HG02623 (cell line): Measurements from ENCODE around the gene IKZF1.
"Not testable (repeated sequence)": the region's sequence is repeated elsewhere in the genome, so short reads cannot be mapped to it uniquely, and the experiment has no call there.

ENCODE experiments used
- ATAC-seq: cut with Tn5 transposase; IDR thresholded peaks from one replicate; pipeline ENCODE4 v1.9.1; 2021; ENCODE audit warnings: moderate library complexity; ENCODE audit not compliant: unreplicated experiment

Gene IKZF1

DNA sequence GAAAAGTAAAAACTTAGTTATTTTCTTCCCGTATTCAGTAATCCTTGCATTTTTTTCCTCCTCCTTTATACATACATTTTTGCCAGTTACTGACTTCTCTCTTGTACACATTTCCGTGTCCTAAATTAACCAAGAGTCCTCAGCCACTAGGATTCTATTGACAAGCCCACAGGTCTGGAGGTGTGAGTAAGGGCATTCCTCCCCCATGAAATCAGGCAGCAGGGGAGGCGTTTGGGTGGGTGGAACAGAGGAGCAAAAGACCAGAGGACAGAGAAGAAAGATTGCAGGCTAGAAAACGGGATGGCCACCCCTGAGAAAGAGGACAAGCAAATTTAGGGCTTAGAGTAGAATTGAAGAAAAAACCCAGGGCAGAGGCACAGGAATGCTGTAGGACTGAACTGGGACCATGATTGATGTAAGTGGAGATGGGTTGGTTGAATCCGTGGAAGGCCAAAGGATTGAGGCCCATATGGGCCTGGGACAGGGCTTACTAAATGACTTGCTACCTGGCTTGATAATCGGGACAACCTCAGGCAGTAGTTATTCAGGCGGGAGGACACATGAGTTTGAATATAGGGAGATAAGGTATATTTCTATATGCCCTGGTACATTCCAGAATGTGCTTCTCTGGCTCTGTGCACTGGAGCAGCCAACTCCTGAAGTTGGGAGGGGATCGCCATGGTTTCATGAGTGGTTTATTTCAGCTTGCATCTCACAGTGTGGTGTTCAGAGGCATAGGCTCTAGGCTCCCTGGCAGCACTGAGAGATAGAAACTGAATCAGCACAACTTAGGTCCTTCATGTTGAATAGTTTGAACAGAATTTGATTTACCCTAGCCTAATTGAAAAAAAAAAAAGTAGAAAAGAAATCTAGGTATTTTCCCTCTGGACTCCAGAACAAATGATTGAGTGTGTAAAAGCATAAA lies 28.0 kb downstream of the IKZF1 start:
- ATAC-seq = no peak

DNA sequence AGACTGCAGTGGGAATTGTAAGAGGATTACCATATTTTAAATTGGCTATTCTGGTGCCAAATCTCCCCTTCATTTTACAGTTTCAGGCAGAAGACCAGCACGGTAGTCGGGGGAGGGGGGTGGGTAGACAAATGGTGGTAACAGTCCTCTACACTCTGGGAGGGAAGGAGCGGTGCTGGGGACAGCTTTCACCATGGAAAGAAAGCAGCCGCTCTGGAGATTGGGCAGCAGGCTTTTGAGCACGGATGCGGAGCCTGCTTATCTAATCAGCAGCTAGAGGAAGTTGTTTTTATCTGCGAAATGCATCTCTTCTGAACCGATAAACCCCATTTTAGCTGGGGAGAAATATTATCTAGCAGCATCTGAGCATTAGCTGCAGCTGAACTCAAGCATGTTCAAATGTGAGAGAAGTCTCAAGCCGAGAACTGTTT lies 28.7 kb downstream of the IKZF1 start:
- ATAC-seq = no peak

DNA sequence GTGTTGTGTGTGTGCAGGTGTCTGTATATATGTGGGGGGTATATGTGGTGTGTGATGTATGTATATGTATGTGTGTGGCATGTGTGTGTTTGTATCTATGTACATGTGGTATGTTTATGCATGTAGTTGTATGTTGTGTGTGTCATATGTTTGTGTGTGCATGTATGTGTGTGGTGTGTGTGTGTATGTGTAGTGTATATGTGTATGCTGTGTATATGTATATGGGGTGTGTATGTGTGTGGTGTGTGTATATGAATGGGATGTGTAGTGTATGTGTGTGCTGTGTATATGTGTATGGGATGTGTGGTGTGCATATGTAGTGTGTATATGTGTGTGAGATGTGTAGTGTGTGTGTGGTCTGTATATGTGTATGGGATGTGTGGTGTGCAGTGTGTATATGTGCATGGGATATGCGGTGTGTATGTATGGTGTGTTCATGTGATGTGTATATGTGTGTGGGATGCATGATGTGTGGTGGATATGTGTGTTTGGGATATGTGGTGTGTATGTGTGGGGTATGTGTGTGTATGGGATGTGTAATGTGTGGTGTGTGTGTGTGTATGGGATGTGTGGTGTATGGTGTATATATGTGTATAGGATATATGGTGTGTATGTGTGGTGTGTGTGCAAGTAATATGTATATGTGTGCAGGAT lies 30.0 kb downstream of the IKZF1 start:
- no peak for ATAC-seq

DNA sequence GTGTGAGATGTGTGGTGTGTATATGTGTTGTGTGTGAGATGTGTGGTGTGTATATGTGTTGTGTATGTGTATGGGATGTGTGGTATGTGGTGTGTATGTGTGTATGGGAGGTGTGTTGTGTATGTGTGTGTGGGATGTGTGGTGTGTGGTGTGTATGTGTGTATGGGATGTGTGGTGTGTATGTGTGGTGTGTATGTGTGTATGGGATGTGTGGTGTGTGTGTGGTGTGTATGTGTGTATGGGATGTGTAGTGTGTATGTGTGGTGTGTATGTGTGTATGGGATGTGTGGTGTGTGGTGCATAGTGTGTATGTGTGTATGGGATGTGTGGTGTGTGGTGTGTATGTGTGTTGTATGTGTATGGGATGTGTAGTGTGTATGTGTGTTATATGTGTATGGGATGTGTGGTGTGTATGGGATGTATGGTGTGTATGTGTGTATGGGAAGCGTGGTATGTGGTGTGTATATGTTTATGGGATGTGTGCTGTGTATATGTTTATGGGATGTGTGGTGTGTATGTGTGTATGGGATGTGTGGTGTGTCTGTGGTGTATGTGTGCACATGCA lies 30.8 kb downstream of the IKZF1 start:
- ATAC-seq = no peak

DNA sequence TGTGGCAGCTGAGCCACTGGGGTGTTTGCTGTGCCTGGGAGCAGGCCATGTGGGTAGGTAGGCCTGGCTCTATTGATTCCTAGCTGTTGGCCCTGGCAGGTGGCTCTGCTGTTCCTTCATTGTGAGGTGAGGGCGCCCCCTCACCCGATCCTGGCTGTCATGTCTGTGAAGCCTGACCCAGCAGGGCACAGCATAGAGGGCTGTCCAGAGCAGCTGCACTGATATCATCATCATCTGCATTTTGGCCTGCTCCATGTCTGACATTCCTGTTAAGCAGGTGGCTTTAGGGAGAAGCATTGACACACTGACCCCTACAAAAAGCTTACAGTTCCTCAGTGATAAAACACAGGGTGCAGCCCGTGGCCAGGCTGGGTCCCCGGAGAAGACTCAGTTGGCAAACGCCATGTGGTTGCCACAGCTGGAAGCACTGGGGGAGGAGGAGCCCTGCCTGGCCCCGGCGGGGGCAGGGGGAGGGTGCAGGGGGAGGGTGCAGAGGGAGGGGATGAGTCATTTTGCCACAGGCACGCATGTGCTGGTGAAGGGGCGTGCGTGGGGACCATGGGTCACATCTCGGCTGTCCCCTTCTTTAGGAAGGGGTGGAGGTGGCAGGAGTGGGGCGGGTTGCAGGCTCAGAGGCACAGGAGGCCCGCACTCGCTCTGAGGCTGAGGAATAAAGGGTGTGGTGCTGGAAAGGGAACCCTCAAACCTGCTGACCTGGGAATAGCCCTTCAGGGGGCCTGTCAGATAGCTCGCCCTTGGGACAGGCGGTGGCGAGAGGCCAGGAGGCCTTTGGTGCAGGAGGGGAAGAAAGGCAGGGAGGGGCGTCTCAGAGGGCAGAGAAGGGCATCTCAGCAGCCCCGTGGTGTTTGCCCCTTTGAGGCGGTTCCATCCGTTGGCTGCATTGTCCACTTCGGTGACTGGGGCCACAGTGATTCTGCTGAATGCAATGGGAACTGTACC lies 31.6 kb downstream of the IKZF1 start:
- no peak for ATAC-seq

DNA sequence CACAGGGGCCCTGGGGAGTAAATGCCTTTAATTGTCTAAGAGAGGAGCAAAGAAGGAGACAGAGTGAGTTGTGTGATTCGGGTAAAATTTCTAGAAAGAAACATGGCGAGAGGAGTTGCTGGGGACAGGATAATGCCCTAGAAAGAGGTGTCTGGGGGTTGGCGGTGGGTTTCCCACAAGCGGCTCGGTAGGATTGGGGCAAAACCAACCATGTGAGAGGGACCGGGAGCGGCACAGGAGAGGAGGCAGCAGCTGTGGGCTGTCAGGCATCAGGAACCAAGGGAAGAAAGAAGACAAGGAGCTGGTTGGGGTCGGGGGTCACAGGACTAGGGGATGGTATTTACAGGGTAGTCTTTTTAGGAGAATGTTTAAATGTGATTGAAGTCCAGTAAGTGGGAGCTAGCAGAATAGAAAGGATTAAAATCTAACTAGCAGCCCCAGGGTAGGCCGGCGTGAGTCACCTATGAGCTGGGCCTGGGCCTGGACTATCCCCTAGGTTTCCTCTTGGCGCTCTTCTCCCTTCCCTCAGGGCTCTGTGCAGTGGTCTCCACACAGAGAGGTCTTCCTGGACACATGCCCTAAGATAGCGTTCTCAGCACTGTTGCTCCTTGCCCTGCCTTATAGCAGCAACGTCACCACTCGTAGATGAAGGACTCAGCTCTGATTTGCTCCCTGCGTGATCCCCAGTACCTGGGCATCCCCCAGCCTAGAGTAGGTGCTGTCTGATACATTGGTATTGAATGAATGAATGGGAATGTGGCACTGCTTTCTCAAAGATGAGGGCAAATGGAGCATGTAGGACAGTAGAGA lies 32.6 kb downstream of the IKZF1 start:
- no peak for ATAC-seq

DNA sequence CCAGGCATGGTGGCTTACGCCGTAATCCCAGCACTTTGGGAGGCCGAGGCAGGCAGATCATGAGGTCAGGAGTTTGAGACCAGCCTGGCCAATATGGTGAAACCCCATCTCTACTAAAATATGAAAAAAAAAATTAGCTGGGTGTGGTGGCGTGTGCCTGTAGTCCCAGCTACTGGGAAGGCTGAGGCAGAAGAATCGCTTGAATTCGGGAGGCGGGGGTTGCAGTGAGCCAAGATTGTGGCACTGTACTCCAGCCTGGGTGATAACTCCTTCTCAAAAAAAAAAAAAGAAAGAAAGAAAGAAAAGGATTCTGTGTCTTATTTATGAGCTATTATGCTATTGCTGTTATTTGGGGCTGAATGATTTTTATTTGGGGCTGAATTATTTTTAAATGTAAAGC lies 35.0 kb downstream of the IKZF1 start:
- ATAC-seq = not testable (repeated sequence)

DNA sequence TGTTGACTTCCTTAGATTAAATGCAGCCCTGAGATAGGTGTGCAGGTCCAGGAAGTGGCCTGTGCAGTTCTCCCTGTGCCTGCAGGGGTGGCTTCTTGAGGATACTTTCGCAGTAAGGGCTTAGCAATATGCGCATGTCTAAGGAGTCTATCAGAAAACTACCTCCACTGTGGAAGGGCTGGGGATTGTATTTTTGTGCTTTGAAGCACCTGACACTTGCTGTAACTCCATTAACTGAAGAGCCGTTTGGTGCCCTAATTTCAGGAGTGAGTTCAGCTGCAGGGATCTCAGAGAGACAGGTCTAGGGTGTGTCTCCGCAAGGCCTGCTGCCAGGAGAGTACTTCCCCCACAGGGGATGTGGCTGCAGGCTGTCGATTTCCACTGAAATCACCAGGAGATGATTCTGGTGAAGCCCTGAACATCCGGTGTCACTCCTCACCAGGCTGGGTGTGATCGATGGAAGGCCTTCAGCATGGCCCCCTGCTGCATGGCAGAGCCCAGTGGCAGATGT lies 35.5 kb downstream of the IKZF1 start:
- ATAC-seq = no peak

DNA sequence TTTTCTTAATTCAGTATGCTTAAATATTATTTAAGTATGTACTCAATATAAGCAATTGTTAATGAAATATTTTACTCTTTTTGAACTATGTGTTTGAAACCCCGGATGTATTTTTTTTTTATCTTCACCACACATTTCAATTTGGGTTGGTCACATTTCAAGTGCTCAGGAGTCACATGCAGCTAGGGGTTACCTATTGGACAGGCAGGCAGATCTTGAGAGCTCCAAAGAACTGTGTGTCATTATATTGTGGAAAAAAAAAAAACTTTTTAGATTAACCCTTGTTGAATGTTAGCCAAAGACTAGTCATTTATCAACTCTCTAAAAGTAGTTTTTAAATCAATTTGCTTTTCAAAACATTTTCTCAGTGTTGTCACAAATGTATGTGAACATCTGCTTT lies 37.2 kb downstream of the IKZF1 start:
- ATAC-seq = no peak

DNA sequence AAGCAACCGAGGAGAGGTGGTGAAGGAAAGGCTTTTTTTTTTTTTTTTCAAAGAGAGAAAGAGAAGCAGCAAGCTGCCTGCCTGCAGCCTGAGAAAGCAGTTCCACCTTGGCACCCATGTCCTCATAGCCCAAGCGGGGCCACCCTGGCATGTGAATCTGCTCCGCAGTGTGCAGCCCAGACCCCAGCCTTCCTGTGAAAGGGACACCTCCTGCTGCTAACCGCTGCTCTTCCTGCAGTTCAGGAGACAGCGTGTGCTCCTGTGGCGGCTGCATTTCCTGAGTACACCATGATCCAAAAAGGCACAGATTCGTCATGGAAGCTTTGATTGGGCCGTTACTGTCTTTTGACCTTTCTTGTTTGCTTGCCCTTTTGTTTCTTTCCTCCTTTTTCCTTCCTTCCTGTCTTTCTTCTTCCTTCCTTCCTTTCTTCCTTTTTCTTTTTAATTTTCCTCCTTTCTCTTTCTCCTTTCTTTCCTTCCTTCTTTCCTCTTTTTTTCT lies 38.1 kb downstream of the IKZF1 start:
- ATAC-seq = no peak

DNA sequence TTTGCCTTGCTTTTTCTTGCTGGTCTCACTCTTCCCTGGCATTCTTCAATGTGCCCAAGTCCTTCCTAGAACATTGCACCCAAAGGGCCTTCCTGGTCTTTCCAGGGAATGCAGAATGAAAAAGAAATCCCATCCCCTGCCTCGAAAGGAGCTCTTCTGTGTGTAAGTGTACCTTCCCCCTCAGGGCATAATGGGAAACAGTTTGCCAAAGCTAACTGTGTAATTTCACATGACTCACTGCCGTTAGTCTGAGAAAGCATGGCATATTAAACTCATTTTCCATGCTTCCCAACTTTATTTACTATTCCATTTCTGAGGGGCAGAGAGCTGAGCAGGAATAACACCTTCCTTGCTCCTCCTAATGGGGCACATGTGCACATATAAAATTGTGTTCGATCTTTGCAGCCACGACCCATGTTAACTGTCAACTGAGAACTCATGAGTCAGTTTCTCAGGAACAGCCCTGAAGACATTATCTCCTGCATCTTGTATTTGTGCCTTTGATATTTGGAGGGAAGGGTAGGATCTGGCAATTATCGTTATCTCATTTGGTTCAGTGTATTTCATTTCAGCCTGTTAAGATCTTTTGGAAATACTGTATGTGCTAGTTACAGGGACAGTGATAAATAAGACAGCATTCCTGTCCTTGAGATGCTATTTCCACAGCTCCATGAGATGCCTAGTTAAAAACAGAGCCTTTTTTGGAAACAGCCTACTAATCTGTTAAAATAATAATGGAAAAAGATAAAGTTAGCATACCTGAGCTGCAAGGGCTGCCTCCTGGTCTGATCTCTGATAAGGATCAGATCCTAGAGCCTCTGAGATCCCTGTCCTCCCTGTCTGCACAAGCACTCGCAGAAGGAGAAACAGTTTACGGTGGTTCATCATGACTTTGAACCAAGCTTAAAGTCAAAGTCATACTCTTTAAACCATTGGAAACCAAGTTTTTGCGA lies 42.3 kb downstream of the IKZF1 start:
- ATAC-seq = no peak

DNA sequence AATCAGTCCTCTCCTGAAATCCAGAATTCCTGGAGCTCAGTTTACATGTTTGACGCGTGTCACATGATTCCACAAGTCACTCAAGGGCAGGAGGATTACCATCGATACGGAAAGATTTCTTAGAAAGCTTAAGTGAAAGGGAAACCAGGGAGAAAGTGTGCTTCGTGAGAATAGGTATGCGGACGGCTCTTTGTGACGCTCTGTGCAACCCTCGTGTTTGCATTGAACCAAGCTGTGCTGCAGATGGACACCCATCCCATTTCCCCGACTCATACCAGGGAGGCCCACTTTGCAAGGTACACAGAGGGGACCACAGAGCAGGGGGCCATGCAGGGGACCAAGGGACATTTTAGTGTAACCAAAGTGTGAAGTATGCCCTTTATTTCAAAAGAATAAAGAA lies 43.2 kb downstream of the IKZF1 start:
- ATAC-seq = no peak

DNA sequence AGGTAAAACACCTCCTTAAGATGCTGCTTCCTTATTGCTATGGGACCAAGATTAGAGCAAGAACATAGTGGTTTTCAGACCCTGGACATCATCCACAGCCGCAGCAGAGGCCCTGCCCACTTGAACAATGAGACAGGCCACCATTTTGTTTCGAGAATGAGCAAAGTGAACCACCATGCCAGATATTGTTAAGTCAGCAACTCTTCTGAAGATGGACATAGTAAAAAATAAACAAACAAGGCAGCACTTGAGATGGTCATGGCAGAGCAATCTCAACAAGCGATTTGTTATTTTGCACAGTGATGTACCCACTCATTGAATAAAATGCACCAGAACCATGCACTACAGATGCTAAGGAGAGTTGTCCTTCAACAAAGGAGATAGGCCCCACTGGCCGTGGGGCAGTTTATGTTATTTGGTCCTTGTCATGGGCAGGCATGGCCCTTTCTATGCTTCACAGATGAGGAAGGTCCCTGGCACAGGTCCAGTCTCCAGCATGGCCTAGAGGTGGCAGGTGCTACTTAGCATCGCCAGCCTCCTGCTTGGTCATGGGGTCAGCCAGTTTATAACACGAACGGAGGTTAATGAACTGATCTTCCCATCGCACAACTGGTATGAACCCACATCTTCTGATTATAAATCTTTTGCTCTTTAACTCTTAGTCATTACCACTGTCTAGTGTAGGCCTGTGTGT lies 44.1 kb downstream of the IKZF1 start:
- ATAC-seq = no peak

DNA sequence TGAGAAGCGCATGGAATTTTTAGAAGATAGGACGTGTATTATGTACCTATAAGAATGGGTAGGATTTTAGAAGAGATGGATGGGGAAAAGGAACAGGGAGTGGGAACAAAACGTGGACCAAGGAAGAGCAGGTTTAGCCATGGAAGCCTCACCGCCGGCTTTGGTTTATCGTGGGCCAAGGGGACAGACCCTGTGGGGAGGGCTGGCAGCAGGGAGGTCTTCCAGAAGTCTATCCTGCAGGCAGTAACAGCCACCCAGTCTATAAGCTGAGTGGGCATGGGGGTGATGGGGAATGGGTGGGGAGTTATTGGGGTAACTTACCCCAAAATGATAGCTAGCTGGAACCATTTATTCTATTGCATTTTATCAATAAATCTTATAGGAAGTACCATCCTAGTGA lies 44.9 kb downstream of the IKZF1 start:
- no peak for ATAC-seq

DNA sequence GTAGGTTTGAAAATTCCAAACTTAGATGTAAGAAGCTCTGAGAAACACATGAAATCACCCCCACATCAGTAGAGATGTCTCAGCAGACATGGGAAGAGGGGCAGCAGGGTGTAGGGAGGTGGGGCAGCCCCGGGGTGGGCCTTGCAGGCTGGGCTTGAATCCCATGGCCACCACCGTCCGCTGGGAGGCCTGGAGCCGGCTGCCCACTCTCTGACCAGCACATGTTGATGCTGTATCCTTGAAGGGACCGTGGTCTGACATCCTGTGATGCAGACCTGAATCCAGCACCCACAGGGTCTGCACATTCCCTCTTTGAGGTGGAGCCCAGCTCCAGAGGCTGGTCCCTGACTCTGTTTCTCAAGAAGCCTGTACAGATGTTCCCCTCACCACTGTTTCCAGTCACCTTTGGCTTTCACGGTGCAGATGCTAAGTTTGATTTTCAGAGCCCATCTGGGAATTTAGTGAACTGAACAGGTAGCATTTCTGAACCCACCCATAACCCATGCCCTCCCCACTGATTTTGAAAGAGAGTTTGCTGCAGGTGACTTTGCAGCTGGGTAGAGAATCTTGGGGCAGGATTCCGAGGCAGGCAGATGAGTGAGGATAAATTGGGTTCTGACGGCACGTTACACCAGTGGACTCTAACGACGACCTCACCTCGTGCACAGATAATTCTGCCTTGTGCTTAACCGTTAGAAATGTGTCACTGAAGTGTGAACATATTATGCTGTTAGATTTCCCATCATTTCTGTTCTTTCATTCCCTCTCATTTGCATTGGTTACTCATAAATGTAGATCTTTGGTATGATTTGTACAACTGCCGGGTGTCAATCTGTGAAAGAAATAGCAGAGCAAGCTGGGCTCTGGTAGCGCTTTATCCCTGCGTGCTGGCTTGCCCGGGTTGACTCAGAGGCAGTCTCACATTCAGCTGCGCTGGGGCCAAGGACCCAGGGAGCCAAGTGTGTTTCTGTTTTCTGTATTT lies 45.7 kb downstream of the IKZF1 start:
- ATAC-seq = peak; percentile 68

DNA sequence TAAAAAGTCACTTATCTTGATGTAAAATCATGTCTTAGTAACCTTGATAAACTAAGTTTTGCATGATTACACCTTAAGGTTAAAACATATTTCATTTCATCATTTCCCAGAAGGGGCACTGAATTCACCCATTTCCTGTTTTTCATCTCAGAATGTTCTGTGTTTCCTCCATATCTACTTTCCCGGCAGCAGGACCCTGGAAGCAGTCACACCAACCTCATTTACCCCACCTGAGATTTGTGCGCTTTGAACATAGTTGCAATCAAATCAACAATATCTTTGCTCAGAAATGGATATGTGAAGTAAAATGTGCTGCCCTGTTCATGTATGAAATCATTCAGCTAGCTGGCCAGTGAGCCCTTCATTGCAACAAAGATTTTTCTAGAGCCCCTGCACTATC lies 46.8 kb downstream of the IKZF1 start:
- no peak for ATAC-seq

DNA sequence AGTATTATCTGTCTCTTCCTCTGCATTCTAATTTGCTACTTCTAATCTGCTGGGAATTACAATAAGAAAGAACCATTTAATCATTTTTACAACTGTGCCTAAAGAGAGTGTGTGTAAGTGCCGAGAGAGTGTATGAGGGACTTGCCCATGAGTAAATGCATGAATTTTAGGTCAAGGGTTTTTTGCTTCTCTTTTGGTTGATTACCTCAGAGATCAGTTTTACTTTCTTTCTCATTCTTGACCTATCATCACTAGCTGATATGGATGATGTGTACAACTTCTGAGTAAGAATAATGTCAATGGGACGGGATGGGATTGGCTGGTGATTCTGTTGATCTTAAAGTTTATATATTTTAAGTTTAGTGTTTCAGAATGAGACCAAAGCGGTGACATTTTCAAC lies 47.8 kb downstream of the IKZF1 start:
- ATAC-seq = peak; percentile 81
